ENCODE data around the gene KCNMB1. TPM values are rescaled to one million over a fixed set of nuclear protein-coding genes. Genes with fewer than 3 reads are reported as not detected.

The KCNMB1 gene
- total RNA-seq, 1 donor from 2014 or later: 0.14 TPM

DNA sequence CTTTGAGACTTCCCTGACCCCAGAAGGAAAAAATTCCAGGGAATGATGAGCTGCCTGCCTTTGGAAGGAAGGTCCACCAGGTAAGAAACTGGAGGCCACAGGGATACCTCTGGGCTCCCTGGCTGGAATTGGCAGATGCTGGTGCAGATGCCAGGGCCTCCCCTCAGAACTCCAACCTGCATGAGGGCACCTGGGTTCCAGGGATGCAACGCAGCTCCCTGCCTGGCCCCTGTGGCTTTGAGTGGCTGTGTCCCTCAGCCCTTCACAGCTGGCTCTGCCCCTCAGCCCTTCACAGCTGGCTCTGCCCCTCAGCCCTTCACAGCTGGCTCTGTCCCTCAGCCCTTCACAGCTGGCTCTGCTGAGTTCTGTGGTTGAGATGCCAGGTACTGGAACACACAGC, 13.9 kb downstream of the KCNMB1 start:
- H3K9me3 Mint-ChIP-seq (ENCODE audit: unreplicated experiment): peaks cover 6% of the 10 kb centered on the region
- DNase-seq (ENCODE audit: low read depth) (no peak), FAIRE-seq (no peak)
- TF ChIP-seq, protein P1, sequence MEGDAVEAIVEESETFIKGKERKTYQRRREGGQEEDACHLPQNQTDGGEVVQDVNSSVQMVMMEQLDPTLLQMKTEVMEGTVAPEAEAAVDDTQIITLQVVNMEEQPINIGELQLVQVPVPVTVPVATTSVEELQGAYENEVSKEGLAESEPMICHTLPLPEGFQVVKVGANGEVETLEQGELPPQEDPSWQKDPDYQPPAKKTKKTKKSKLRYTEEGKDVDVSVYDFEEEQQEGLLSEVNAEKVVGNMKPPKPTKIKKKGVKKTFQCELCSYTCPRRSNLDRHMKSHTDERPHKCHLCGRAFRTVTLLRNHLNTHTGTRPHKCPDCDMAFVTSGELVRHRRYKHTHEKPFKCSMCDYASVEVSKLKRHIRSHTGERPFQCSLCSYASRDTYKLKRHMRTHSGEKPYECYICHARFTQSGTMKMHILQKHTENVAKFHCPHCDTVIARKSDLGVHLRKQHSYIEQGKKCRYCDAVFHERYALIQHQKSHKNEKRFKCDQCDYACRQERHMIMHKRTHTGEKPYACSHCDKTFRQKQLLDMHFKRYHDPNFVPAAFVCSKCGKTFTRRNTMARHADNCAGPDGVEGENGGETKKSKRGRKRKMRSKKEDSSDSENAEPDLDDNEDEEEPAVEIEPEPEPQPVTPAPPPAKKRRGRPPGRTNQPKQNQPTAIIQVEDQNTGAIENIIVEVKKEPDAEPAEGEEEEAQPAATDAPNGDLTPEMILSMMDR (IDR thresholded peaks at IDR 0.05; ENCODE audit: insufficient read depth, low read depth, low read length): no peak
- no peak for TF ChIP-seq EZH2 (IDR thresholded peaks at IDR 0.05; ENCODE audit: insufficient read depth, low read length)
- Histone ChIP-seq H3K4me1 (ENCODE audit: insufficient read depth, low read length) (no peaks in the 10 kb centered on the region), H3K27ac (ENCODE audit: low read depth, low read length) (no peak overlapping the region), H3K36me3 (ENCODE audit: insufficient read depth, low read length) (no peaks in the 10 kb centered on the region), H3K9me3 (ENCODE audit: insufficient read depth, low read depth, low read length) (no peaks in the 10 kb centered on the region), H3K9ac (ENCODE audit: low read length) (no peak overlapping the region), H2AFZ (ENCODE audit: low read depth, low read length) (no peak overlapping the region), H3K79me2 (ENCODE audit: insufficient read depth, low read length) (no peaks in the 10 kb centered on the region), H3K27me3 (ENCODE audit: insufficient read depth, low read length) (peaks cover 5% of the 10 kb centered on the region), H3K4me3 (ENCODE audit: insufficient read depth, low read depth, low read length) (no peak overlapping the region), H4K20me1 (ENCODE audit: insufficient read depth, low read length) (no peaks in the 10 kb centered on the region), H3K4me2 (ENCODE audit: low read length) (no peak overlapping the region)
- H3K4me3 Mint-ChIP-seq (ENCODE audit: unreplicated experiment): no peak overlapping the region
- no peaks in the 10 kb centered on the region for H3K36me3 Mint-ChIP-seq (ENCODE audit: low read depth, unreplicated experiment)
- no peaks in the 10 kb centered on the region for H3K4me1 Mint-ChIP-seq (ENCODE audit: low read depth, unreplicated experiment)
- no peak overlapping the region for H3K27ac Mint-ChIP-seq (ENCODE audit: unreplicated experiment)
- peaks cover 28% of the 10 kb centered on the region for H3K27me3 Mint-ChIP-seq (ENCODE audit: low read depth, unreplicated experiment)

- TF ChIP-seq EZH2 (IDR thresholded peaks at IDR 0.05; ENCODE audit: insufficient read depth, low read length): no peak
- TF ChIP-seq, protein P1 (IDR thresholded peaks at IDR 0.05; ENCODE audit: insufficient read depth, low read depth, low read length): no peak
- no peaks in the 10 kb centered on the region for H3K79me2 ChIP-seq (ENCODE audit: insufficient read depth, low read length)
- no peak overlapping the region for H3K4me2 ChIP-seq (ENCODE audit: low read length)
- Mint-ChIP-seq H3K4me3 (ENCODE audit: unreplicated experiment) (no peak overlapping the region), H3K27me3 (ENCODE audit: low read depth, unreplicated experiment) (peaks cover 25% of the 10 kb centered on the region), H3K9me3 (ENCODE audit: unreplicated experiment) (peaks cover 3% of the 10 kb centered on the region), H3K4me1 (ENCODE audit: low read depth, unreplicated experiment) (no peaks in the 10 kb centered on the region), H3K27ac (ENCODE audit: unreplicated experiment) (no peak overlapping the region), H3K36me3 (ENCODE audit: low read depth, unreplicated experiment) (no peaks in the 10 kb centered on the region)
- peaks cover 5% of the 10 kb centered on the region for H3K27me3 ChIP-seq (ENCODE audit: insufficient read depth, low read length)
- no peaks in the 10 kb centered on the region for H3K9me3 ChIP-seq (ENCODE audit: insufficient read depth, low read depth, low read length)
- no peak overlapping the region for H3K27ac ChIP-seq (ENCODE audit: low read depth, low read length)
- H3K9ac ChIP-seq (ENCODE audit: low read length): no peak overlapping the region
- no peak overlapping the region for H2AFZ ChIP-seq (ENCODE audit: low read depth, low read length)
- DNase-seq (ENCODE audit: low read depth) (no peak), FAIRE-seq (no peak)
- no peaks in the 10 kb centered on the region for H3K4me1 ChIP-seq (ENCODE audit: insufficient read depth, low read length)
- H3K4me3 ChIP-seq (ENCODE audit: insufficient read depth, low read depth, low read length): no peak overlapping the region
- H4K20me1 ChIP-seq (ENCODE audit: insufficient read depth, low read length): no peaks in the 10 kb centered on the region
- no peaks in the 10 kb centered on the region for H3K36me3 ChIP-seq (ENCODE audit: insufficient read depth, low read length)
These were observed 16.2 kb downstream of the KCNMB1 start for GRCh38 chr5:170372971-170373370.

DNA sequence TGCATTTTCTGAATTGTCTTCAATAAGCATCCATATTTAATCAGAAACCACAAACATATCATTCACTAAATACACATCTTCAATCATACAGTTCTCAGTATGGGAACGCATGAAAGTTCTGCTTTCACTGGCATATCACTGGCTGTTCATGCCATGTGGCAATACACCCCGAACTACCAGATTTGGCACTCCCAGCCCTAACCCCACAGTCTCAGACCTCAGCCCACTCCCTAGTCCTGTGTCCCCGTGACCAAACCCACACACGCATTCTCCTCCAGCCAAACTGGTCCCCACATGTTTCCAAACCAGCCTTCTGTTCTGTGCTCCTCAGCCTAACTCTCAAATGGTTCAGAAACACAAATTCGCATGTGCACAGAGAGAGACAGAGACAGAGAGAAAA, 20.6 kb downstream of the KCNMB1 start:
- no peak overlapping the region for H3K27ac Mint-ChIP-seq (ENCODE audit: unreplicated experiment)
- Histone ChIP-seq H3K4me3 (ENCODE audit: insufficient read depth, low read depth, low read length) (no peak overlapping the region), H3K79me2 (ENCODE audit: insufficient read depth, low read length) (no peaks in the 10 kb centered on the region), H3K36me3 (ENCODE audit: insufficient read depth, low read length) (no peaks in the 10 kb centered on the region), H3K27me3 (ENCODE audit: insufficient read depth, low read length) (peaks cover 5% of the 10 kb centered on the region), H3K27ac (ENCODE audit: low read depth, low read length) (no peak overlapping the region), H4K20me1 (ENCODE audit: insufficient read depth, low read length) (no peaks in the 10 kb centered on the region), H3K4me2 (ENCODE audit: low read length) (no peak overlapping the region), H2AFZ (ENCODE audit: low read depth, low read length) (no peak overlapping the region), H3K9ac (ENCODE audit: low read length) (no peak overlapping the region), H3K4me1 (ENCODE audit: insufficient read depth, low read length) (no peaks in the 10 kb centered on the region), H3K9me3 (ENCODE audit: insufficient read depth, low read depth, low read length) (no peaks in the 10 kb centered on the region)
- no peak overlapping the region for H3K4me3 Mint-ChIP-seq (ENCODE audit: unreplicated experiment)
- H3K9me3 Mint-ChIP-seq (ENCODE audit: unreplicated experiment): peaks cover 3% of the 10 kb centered on the region
- peaks cover 31% of the 10 kb centered on the region for H3K27me3 Mint-ChIP-seq (ENCODE audit: low read depth, unreplicated experiment)
- no peaks in the 10 kb centered on the region for H3K36me3 Mint-ChIP-seq (ENCODE audit: low read depth, unreplicated experiment)
- no peak for FAIRE-seq
- no peak for DNase-seq (ENCODE audit: low read depth)
- no peaks in the 10 kb centered on the region for H3K4me1 Mint-ChIP-seq (ENCODE audit: low read depth, unreplicated experiment)
- TF ChIP-seq EZH2 (IDR thresholded peaks at IDR 0.05; ENCODE audit: insufficient read depth, low read length): no peak

Measured in astrocyte (in vitro differentiated cells and primary cell).